HepG2 (cell line): Measurements from ENCODE around the gene S1PR3. TPM values are rescaled to one million over a fixed set of nuclear protein-coding genes. Genes with fewer than 3 reads are reported as not detected.

Experiments
- ATAC-seq: fragments of 200-7000 bp; cut with Tn5 transposase; 3 replicates; pipeline ENCODE4 v1.9.1; 2020; ENCODE audit warnings: mild to moderate bottlenecking, moderate library complexity
- BruUV-seq: library from RNA; stranded (reverse); fragments of 400-500 nt; replicated peaks from 2 replicates; lab custom pipeline; 2021; lab: Mats Ljungman, UMichigan
- CTCF ChIA-PET: fragments of 300-600 bp; formaldehyde crosslinking; extraction: SDS; loops from one replicate; lab custom pipeline; 2021; ENCODE audit warnings: low total read pairs, inconsistent platforms, low intra/inter-chr PET ratio; lab: Yijun Ruan, JAX
- POLR2A ChIA-PET: fragments of 350-600 bp; sonication (Branson Sonifier 250); formaldehyde crosslinking; loops from one replicate; lab custom pipeline; 2020; ENCODE audit warnings: antibody characterized with exemption, inconsistent platforms; lab: Yijun Ruan, JAX
- DNase-seq: peaks from one replicate; pipeline ENCODE4 v3.0.0-alpha.2; 2015; ENCODE audit warnings: low spot score
- FAIRE-seq: peaks from 3 replicates; lab custom pipeline; 2011; peaks lifted over from hg19 to GRCh38; lab: Jason Lieb, UNC
- H2AFZ ChIP-seq: one replicate; pipeline ENCODE4 v1.6.1; 2011; ENCODE audit warnings: low read length, inconsistent platforms
- H3K27ac ChIP-seq: fragments of 300-600 bp; 3 replicates; pipeline ENCODE4 v1.8.0; 2011; ENCODE audit warnings: mixed run types, mild to moderate bottlenecking, mixed read lengths, low read length, inconsistent platforms; ENCODE audit not compliant: insufficient read depth; ENCODE audit errors: extremely low read length
- H3K27me3 ChIP-seq, 2 experiments: fragments of 200-600 bp in 1 of 2; 2 replicates in 1 of 2; 3 replicates in 1 of 2; pipeline versions ENCODE4 v1.6.0 to v1.8.0; 2011; ENCODE audit warnings: low read length in 2 of 2, mild to moderate bottlenecking in 2 of 2, moderate library complexity in 2 of 2, inconsistent platforms in 1 of 2; ENCODE audit not compliant: insufficient read depth in 2 of 2, control insufficient read depth in 1 of 2
- H3K36me3 ChIP-seq, 2 experiments: fragments of 200-600 bp in 1 of 2; replicated peaks in 1 of 2; 2 replicates in 1 of 2; 3 replicates in 1 of 2; pipeline versions ENCODE4 v1.5.1 to v1.8.0; 2011; ENCODE audit warnings: low read length in 2 of 2, inconsistent platforms in 1 of 2; ENCODE audit not compliant: insufficient read depth in 2 of 2, control insufficient read depth in 1 of 2
- H3K4me1 ChIP-seq: 2 replicates; pipeline ENCODE4 v1.5.1; 2012; ENCODE audit warnings: low read length, inconsistent platforms; ENCODE audit not compliant: insufficient read depth
- H3K4me2 ChIP-seq: 2 replicates; pipeline ENCODE4 v1.6.0; 2011; ENCODE audit warnings: low read depth, low read length, inconsistent platforms
- H3K4me3 ChIP-seq, 3 experiments: fragments of 200-600 bp in 1 of 3; sonication (generic), shearing (Covaris generic) in 1 of 3; replicated peaks in 1 of 3; 2 replicates each; pipeline ENCODE4 v1.5.1; 2011 to 2016; ENCODE audit warnings: low read length in 3 of 3, inconsistent platforms in 2 of 3, low read depth in 2 of 3, mild to moderate bottlenecking in 2 of 3, control low read depth in 1 of 3, mixed read lengths in 1 of 3; ENCODE audit not compliant: insufficient read depth in 1 of 3
- H3K79me2 ChIP-seq: one replicate; pipeline ENCODE4 v1.6.1; 2011; ENCODE audit warnings: low read length, inconsistent platforms; ENCODE audit not compliant: insufficient read depth
- H3K9ac ChIP-seq: 2 replicates; pipeline ENCODE4 v1.6.0; 2011; ENCODE audit warnings: mild to moderate bottlenecking, low read depth, low read length, inconsistent platforms; ENCODE audit not compliant: insufficient read depth
- H3K9me3 ChIP-seq: 2 replicates; pipeline ENCODE4 v1.5.1; 2012; ENCODE audit warnings: mild to moderate bottlenecking, low read length
- H4K20me1 ChIP-seq: 2 replicates; pipeline ENCODE4 v1.6.0; 2011; ENCODE audit warnings: inconsistent platforms, mild to moderate bottlenecking, low read length, moderate library complexity; ENCODE audit not compliant: insufficient read depth
- CHD2 ChIP-seq: IDR thresholded peaks from 2 replicates; pipeline ENCODE4 v1.6.1; 2011; ENCODE audit warnings: low read depth, low read length, improper control_type of control experiment
- DDIT3 ChIP-seq: sonication (generic); formaldehyde crosslinking; IDR thresholded peaks from 2 replicates; pipeline ENCODE4 v1.4.0; 2020; ENCODE audit warnings: mild to moderate bottlenecking, missing genetic modification reagents
- FOXP4 ChIP-seq: sonication (generic); formaldehyde crosslinking; IDR thresholded peaks from 2 replicates; pipeline ENCODE4 v1.4.0; 2020; ENCODE audit warnings: missing genetic modification reagents
- MED13 ChIP-seq: sonication (generic); formaldehyde crosslinking; IDR thresholded peaks from 2 replicates; pipeline ENCODE4 v1.5.0; 2020; ENCODE audit warnings: missing genetic modification reagents
- MEF2D ChIP-seq: sonication (generic); formaldehyde crosslinking; IDR thresholded peaks from 2 replicates; pipeline ENCODE4 v1.5.1; 2020; ENCODE audit warnings: mild to moderate bottlenecking, missing genetic modification reagents
- MLX ChIP-seq: IDR thresholded peaks from 2 replicates; pipeline ENCODE4 v1.6.1; 2016
- MTA3 ChIP-seq: sonication (generic); formaldehyde crosslinking; IDR thresholded peaks from 2 replicates; pipeline ENCODE4 v1.4.0; 2020; ENCODE audit warnings: missing genetic modification reagents
- PAF1 ChIP-seq: IDR thresholded peaks from 2 replicates; pipeline ENCODE4 v1.6.1; 2016; ENCODE audit warnings: missing genetic modification reagents, missing compliant biosample characterization
- PITX1 ChIP-seq: sonication (generic); formaldehyde crosslinking; IDR thresholded peaks from 2 replicates; pipeline ENCODE4 v1.5.1; 2020; ENCODE audit warnings: mild to moderate bottlenecking, missing genetic modification reagents
- SATB2 ChIP-seq: sonication (generic); formaldehyde crosslinking; IDR thresholded peaks from 2 replicates; pipeline ENCODE4 v1.5.0; 2020; ENCODE audit warnings: missing genetic modification reagents
- WIZ ChIP-seq: sonication (generic); formaldehyde crosslinking; IDR thresholded peaks from 2 replicates; pipeline ENCODE4 v1.5.1; 2020; ENCODE audit warnings: mild to moderate bottlenecking, missing genetic modification reagents
- ZBTB34 ChIP-seq: sonication (generic); formaldehyde crosslinking; IDR thresholded peaks from 2 replicates; pipeline ENCODE4 v1.8.0; 2022; ENCODE audit warnings: mild to moderate bottlenecking, missing genetic modification reagents
- ZNF253 ChIP-seq: sonication (generic); formaldehyde crosslinking; IDR thresholded peaks from 2 replicates; pipeline ENCODE4 v1.8.0; 2022; ENCODE audit warnings: mild to moderate bottlenecking, missing genetic modification reagents, borderline replicate concordance
- ZNF670 ChIP-seq: sonication (generic); formaldehyde crosslinking; IDR thresholded peaks from 2 replicates; pipeline ENCODE4 v1.8.0; 2022; ENCODE audit warnings: mild to moderate bottlenecking, missing genetic modification reagents, borderline replicate concordance
- ZNF773 ChIP-seq: sonication (generic); formaldehyde crosslinking; IDR thresholded peaks from 2 replicates; pipeline ENCODE4 v1.4.0; 2020; ENCODE audit warnings: missing genetic modification reagents, borderline replicate concordance
- WGBS: methylation state at CpG from one replicate; pipeline ENCODE4 v1.1.6; 2017; ENCODE audit warnings: low lambda C conversion rate; 5-methylcytosine and 5-hydroxymethylcytosine counted together
- in situ Hi-C: cut with HindIII; loops from 2 replicates; pipeline ENCODE4 v1.10.0; 2017; ENCODE audit warnings: low pct_unique_long_range_greater_than_20kb; ENCODE audit not compliant: extremely low pct_ligation_motif_present
- intact Hi-C: fragments of 100-400 bp; cut with micrococcal nuclease; formaldehyde crosslinking; loops from one replicate; pipeline ENCODE4 v1.10.0; 2022; ENCODE audit not compliant: unreplicated experiment
- polyA plus RNA-seq, 8 experiments: library from polyadenylated mRNA; depleted of rRNA in 3 of 8; stranded (reverse) in 7 of 8; unstranded in 1 of 8; fragments of >200 nt; fragmentation: Illumina TruSeq in 4 of 8; extraction: Trizol in 4 of 8; gene quantifications; 2 replicates each; pipeline versions ENCODE4 v1.2.1 to v1.2.3, GENCODE V29; 2011 to 2016; ENCODE audit warnings: low read depth in 4 of 8, missing spikeins in 1 of 8, mixed read lengths in 1 of 8; ENCODE audit not compliant: insufficient read depth in 1 of 8
- total RNA-seq, 5 experiments: library from RNA; depleted of rRNA; stranded (reverse); fragments of >200 nt; fragmentation: Illumina TruSeq; extraction: Trizol; gene quantifications; 2 replicates each; pipeline ENCODE4 v1.2.3, GENCODE V29; 2016; ENCODE audit warnings: low read depth in 1 of 5

Gene S1PR3
- total and polyA plus RNA-seq, 2 of the 13 experiments (the other 11 are each of a cell fraction or from before 2014, with no cell fraction given), result 0.02 TPM; not detected in 1

GRCh38 chr9:89015336-89015735 lies 24.1 kb downstream of the S1PR3 start (continued):
- no peak for TF ChIP-seq CHD2
- TF ChIP-seq ZNF670 (CRISPR knock-in tag), result no peak
- no peak for TF ChIP-seq PITX1 (CRISPR knock-in tag)
- no peak for TF ChIP-seq MEF2D (CRISPR knock-in tag)
- no peak for TF ChIP-seq ZNF773 (CRISPR knock-in tag)
- TF ChIP-seq, all 625 proteins: peak for 0

- CTCF ChIA-PET, result no interaction called here
- TF ChIP-seq PAF1, result no peak
- no peak for TF ChIP-seq MED13 (CRISPR knock-in tag)
- TF ChIP-seq DDIT3, result no peak
- TF ChIP-seq MLX (CRISPR knock-in tag), result no peak
- no peak for TF ChIP-seq WIZ (CRISPR knock-in tag)
- no peak for TF ChIP-seq MTA3
- TF ChIP-seq ZBTB34, result no peak
- no peak for TF ChIP-seq FOXP4
- no peak for TF ChIP-seq ZNF253 (CRISPR knock-in tag)
- no peak for TF ChIP-seq SATB2 (CRISPR knock-in tag)
- TF ChIP-seq, all 625 proteins: peak for 0
- Histone ChIP-seq H3K79me2 (no peaks in the 10 kb centered on the region), H3K9ac (no peak overlapping the region), H2AFZ (no peak overlapping the region), H3K27me3 (no peaks in the 10 kb centered on the region), H3K9me3 (no peaks in the 10 kb centered on the region), H3K36me3 (no peaks in the 10 kb centered on the region), H3K4me2 (no peak overlapping the region), H3K4me3 (no peak overlapping the region), H3K4me1 (no peaks in the 10 kb centered on the region), H4K20me1 (no peaks in the 10 kb centered on the region), H3K27ac (no peak overlapping the region)
- FAIRE-seq, result no peak
- DNase-seq, result no peak
- POLR2A ChIA-PET, result no interaction called here
- in situ Hi-C loops (no loop called here), intact Hi-C loops (no loop called here)
- no peak for ATAC-seq
- BruUV-seq, result no TSS peak
- 50% methylated on average over 2 of the region's 4 CpGs for WGBS
These were observed 29.5 kb downstream of the S1PR3 start for GRCh38 chr9:89020754-89021153.
